ENCODE results near the gene ITGA11.

The ITGA11 gene

GRCh38 chr15:68311859-68312557, 120.0 kb downstream of the ITGA11 start:
- ATAC-seq = no peak
- TF ChIP-seq ZNF8 (CRISPR knock-in tag; IDR thresholded peaks at IDR 0.05) (no peak), RARB (CRISPR knock-in tag; IDR thresholded peaks at IDR 0.05) (no peak), SNAI2 (CRISPR knock-in tag; IDR thresholded peaks at IDR 0.05) (no peak), ESRRG (CRISPR knock-in tag; IDR thresholded peaks at IDR 0.05) (no peak), ISL1 (CRISPR knock-in tag; IDR thresholded peaks at IDR 0.05) (no peak), CSRNP3 (CRISPR knock-in tag; IDR thresholded peaks at IDR 0.05) (no peak), BACH2 (CRISPR knock-in tag; IDR thresholded peaks at IDR 0.05; ENCODE audit: borderline replicate concordance) (no peak), CREB5 (CRISPR knock-in tag; IDR thresholded peaks at IDR 0.05; ENCODE audit: low read depth) (no peak), ZNF70 (CRISPR knock-in tag; IDR thresholded peaks at IDR 0.05) (no peak), POU6F1 (CRISPR knock-in tag; IDR thresholded peaks at IDR 0.05; ENCODE audit: borderline replicate concordance, low read depth) (no peak)

- TF ChIP-seq ZC3H10 (CRISPR knock-in tag; IDR thresholded peaks at IDR 0.05) = no peak
- no peak for TF ChIP-seq CREB5 (CRISPR knock-in tag; IDR thresholded peaks at IDR 0.05; ENCODE audit: low read depth)
- TF ChIP-seq ZNF70 (CRISPR knock-in tag; IDR thresholded peaks at IDR 0.05) = no peak
- TF ChIP-seq SNAI2 (CRISPR knock-in tag; IDR thresholded peaks at IDR 0.05) = no peak
- no peak for TF ChIP-seq ZNF565 (CRISPR knock-in tag; conservative IDR thresholded peaks at IDR 0.05; ENCODE audit: low read depth)
- TF ChIP-seq ZFP3 (CRISPR knock-in tag; IDR thresholded peaks at IDR 0.05) = no peak
- TF ChIP-seq TOX (CRISPR knock-in tag; IDR thresholded peaks at IDR 0.05; ENCODE audit: borderline replicate concordance) = no peak
- TF ChIP-seq CSDC2 (CRISPR knock-in tag; IDR thresholded peaks at IDR 0.05) = no peak
- TF ChIP-seq BACH2 (CRISPR knock-in tag; IDR thresholded peaks at IDR 0.05; ENCODE audit: borderline replicate concordance) = no peak
- TF ChIP-seq ISL1 (CRISPR knock-in tag; IDR thresholded peaks at IDR 0.05) = no peak
- TF ChIP-seq TCF4 (CRISPR knock-in tag; IDR thresholded peaks at IDR 0.05; ENCODE audit: borderline replicate concordance) = no peak
- TF ChIP-seq ZFP30 (CRISPR knock-in tag; IDR thresholded peaks at IDR 0.05) = no peak
- no peak for TF ChIP-seq ZNF8 (CRISPR knock-in tag; IDR thresholded peaks at IDR 0.05)
- no peak for TF ChIP-seq PPARA (CRISPR knock-in tag; IDR thresholded peaks at IDR 0.05; ENCODE audit: borderline replicate concordance)
- no peak for TF ChIP-seq TSHZ2 (CRISPR knock-in tag; IDR thresholded peaks at IDR 0.05)
- no peak for TF ChIP-seq ARNTL (CRISPR knock-in tag; IDR thresholded peaks at IDR 0.05; ENCODE audit: borderline replicate concordance, low read depth)
- no peak for ATAC-seq
Measured at GRCh38 chr15:68311464-68311835, 120.5 kb downstream of the ITGA11 start.

- TF ChIP-seq ZNF8 (CRISPR knock-in tag; IDR thresholded peaks at IDR 0.05) (no peak), ESRRG (CRISPR knock-in tag; IDR thresholded peaks at IDR 0.05) (no peak), RARB (CRISPR knock-in tag; IDR thresholded peaks at IDR 0.05) (no peak), PATZ1 (CRISPR knock-in tag; IDR thresholded peaks at IDR 0.05; ENCODE audit: borderline replicate concordance) (no peak), CREB5 (CRISPR knock-in tag; IDR thresholded peaks at IDR 0.05; ENCODE audit: low read depth) (no peak), ZNF70 (CRISPR knock-in tag; IDR thresholded peaks at IDR 0.05) (no peak), OSR1 (CRISPR knock-in tag; IDR thresholded peaks at IDR 0.05) (no peak)
- no peak for ATAC-seq
Measured at GRCh38 chr15:68310804-68311463, 121.0 kb downstream of the ITGA11 start.

All from SK-N-SH treated with all-trans-retinoic acid at 6 μM for 48 hours (cell line).